D721Med (cell line): Measurements from ENCODE around the gene UMAD1.

ENCODE experiments used
- DNase-seq: peaks from one replicate; pipeline ENCODE4 v3.0.0; 2011; ENCODE audit warnings: low spot score; ENCODE audit not compliant: insufficient read length
- FAIRE-seq: peaks from 2 replicates; lab custom pipeline; 2011; peaks lifted over from hg19 to GRCh38; lab: Jason Lieb, UNC
- TF ChIP-seq, protein P1 (sequence below): IDR thresholded peaks from 2 replicates; pipeline ENCODE4 v1.5.1; 2012; ENCODE audit warnings: mild to moderate bottlenecking, control low read depth; ENCODE audit not compliant: insufficient read depth; ENCODE audit errors: missing control alignments

The UMAD1 gene

DNA sequence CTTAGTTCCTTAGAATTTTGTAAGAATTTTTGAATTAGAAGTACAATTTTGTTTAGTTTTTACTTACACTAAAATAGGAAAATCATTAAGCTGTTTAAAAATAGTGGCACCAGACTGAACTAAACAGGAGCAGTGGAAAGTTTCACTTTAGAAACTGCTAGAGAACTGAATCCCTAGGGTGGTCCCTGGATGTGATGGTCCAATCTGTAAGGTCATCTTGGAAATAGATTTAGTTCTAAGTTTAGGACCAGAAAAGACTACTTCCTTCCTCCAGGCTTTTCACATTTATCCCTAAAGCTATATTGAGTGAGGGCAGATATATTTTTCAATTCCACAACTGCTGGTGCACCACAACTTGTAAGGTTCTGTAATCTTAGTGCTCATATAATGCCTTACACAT lies 58.8 kb downstream of the UMAD1 start:
- DNase-seq (no peak), FAIRE-seq (no peak)
- TF ChIP-seq, protein P1, sequence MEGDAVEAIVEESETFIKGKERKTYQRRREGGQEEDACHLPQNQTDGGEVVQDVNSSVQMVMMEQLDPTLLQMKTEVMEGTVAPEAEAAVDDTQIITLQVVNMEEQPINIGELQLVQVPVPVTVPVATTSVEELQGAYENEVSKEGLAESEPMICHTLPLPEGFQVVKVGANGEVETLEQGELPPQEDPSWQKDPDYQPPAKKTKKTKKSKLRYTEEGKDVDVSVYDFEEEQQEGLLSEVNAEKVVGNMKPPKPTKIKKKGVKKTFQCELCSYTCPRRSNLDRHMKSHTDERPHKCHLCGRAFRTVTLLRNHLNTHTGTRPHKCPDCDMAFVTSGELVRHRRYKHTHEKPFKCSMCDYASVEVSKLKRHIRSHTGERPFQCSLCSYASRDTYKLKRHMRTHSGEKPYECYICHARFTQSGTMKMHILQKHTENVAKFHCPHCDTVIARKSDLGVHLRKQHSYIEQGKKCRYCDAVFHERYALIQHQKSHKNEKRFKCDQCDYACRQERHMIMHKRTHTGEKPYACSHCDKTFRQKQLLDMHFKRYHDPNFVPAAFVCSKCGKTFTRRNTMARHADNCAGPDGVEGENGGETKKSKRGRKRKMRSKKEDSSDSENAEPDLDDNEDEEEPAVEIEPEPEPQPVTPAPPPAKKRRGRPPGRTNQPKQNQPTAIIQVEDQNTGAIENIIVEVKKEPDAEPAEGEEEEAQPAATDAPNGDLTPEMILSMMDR: no peak

DNA sequence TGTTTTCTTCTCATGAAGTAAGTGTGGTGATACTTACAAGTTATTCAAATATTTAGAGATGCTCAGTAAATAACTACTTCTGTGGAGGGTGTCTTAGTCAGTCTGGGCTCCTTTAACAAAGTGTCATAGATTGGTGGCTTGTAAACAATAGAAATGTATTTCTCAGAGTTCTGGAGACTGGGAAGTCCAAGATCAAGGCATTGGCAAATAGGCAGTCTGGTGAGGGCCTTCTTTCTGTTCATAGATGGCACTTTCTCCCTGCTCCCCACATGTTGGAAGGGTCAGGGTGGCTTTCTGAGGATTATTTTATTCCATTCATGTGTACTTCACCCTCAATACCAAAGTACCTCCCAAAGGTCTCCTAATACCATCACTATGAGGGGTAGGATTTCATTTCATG lies 59.4 kb downstream of the UMAD1 start:
- DNase-seq: no peak
- no peak for FAIRE-seq
- TF ChIP-seq, protein P1: no peak

DNA sequence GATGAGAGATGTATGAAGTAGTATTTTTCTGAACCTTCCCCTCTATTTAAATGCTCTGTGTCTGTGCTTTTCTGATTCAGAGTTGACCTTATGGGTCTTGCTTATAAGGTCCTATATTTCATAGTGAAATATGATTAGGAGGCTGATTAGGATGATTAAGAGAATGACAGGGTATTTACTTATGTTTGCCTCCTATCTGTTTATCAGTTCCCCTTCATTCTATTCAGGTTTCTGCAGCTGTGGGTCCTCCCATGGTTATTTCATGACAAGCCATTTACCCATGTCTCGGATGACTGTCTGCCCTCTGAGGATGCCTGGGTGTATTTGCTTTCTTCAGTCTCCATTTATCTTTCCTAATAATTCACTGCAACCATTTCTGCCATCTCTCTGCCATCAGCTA lies 61.0 kb downstream of the UMAD1 start:
- TF ChIP-seq, protein P1: no peak
- DNase-seq: no peak
- FAIRE-seq: peak; percentile 41

DNA sequence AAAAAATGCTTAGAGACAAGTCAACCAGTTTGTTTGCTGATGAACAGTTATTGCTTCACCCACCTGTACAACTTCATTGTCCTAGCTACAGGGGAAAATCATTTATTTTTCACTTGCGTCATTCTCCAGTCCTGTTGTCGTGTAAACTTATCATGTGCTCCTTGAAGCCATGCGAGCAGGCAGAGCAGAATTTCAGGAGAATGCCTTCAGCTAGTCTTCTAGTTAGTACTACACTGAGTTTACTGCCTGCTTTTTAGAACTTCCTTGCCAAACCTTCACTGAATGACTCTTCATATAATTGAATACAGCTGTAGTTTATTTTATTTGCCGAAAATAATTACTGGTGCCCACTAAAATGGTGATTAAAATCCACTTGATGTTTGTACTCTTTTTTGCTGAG lies 62.3 kb downstream of the UMAD1 start:
- no peak for DNase-seq
- FAIRE-seq: no peak
- TF ChIP-seq, protein P1: no peak

DNA sequence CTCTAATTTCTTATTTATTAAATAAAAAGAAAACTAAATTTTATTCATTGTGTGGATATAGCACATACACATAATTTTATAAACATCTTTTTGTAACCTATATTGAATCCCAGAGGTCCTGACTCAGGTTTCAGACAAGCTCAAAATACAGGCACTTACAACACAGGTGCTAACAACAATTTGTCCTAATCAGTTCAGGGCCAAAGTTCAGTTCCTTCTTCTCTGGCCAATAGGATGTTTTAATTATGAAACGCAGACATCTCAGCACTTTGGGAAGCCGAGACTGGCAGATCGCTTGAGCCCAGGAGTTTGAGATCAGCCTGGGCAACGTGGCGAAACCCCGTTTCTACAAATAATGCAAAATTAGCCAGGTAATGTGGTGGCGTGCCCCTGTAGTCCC lies 62.9 kb downstream of the UMAD1 start:
- DNase-seq: no peak
- no peak for FAIRE-seq
- TF ChIP-seq, protein P1: no peak

DNA sequence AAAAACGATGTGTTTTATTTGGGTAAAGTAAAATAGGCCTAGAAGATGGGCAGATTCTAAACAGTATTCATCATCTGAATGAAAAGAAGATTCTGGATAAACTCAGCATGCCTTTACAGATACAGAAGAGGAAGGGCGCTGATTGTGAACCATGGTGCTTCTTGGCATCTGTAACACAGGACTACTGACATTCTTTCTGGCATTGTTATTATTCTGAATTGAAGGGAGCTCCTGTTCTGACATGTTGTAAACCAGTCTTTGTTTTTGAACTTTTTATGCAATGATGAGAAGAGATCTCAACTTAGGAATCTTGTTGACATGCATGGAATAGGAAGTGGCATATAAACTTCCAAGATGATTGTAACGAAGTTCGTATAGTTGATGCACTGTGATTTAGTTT lies 64.3 kb downstream of the UMAD1 start:
- TF ChIP-seq, protein P1: no peak
- DNase-seq: no peak
- FAIRE-seq: no peak

DNA sequence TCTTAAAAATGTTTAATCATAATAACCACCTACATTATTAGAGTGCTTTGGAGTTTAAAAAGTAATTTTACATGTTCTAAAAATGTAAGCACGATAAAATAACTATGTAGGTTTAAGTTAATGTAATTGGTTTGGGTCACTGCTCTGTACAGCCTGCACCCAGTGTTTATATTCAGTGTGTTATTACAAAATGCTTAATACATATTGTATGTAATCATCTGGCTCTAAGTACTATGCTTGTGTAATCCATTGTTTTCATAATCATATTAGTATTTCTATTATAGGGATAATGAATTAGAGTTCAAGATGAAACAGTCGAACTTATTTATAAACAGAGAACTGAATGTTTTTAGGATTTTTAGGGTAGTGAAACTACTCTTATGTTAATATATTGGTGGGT lies 64.8 kb downstream of the UMAD1 start:
- FAIRE-seq (peak; percentile 67), DNase-seq (no peak)
- TF ChIP-seq, protein P1: no peak
